HG02885 (cell line): ENCODE data around the gene AZIN2.
A peak's percentile ranks its signal among the peaks of the same experiment; 100 is the strongest.
"Not testable (repeated sequence)": the region's sequence is repeated elsewhere in the genome, so short reads cannot be mapped to it uniquely, and the experiment has no call there.

ENCODE experiments used
- ATAC-seq: cut with Tn5 transposase; IDR thresholded peaks from one replicate; pipeline ENCODE4 v1.9.1; 2021; ENCODE audit warnings: mild to moderate bottlenecking; ENCODE audit not compliant: unreplicated experiment, poor library complexity

AZIN2 gene

DNA sequence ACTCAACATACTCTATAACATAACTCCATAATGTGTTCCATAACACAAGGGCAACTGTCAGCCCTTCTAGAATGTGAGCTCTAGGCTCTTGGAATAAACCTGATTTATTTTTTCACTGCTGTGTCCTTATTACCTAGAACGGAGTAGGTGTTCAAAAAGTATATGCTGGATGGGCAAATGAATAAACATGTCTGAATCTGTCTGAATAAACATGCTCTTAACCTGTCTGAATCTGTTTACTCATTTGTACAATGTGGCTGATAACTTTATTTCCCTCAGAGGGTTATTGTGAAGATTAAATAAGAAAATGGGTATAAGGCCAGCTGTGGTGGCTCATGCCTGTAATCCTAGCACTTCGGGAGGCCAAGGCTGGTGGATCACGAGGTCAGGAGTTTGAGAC is 42.3 kb downstream of the AZIN2 start:
- ATAC-seq, result no peak

DNA sequence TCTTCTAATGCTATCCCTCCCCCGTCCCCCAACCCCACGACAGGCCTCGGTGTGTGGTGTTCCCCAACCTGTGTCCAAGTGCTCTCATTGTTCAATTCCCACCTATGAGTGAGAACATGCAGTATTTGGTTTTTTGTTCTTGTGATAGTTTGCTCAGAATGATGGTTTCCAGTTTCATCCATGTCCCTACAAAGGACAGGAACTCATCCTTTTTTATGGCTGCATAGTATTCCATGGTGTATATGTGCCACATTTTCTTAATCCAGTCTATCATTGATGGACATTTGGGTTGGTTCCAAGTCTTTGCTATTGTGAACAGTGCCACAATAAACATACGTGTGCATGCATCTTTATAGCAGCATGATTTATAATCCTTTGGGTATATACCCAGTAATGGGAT is 43.7 kb downstream of the AZIN2 start:
- ATAC-seq, result not testable (repeated sequence)

DNA sequence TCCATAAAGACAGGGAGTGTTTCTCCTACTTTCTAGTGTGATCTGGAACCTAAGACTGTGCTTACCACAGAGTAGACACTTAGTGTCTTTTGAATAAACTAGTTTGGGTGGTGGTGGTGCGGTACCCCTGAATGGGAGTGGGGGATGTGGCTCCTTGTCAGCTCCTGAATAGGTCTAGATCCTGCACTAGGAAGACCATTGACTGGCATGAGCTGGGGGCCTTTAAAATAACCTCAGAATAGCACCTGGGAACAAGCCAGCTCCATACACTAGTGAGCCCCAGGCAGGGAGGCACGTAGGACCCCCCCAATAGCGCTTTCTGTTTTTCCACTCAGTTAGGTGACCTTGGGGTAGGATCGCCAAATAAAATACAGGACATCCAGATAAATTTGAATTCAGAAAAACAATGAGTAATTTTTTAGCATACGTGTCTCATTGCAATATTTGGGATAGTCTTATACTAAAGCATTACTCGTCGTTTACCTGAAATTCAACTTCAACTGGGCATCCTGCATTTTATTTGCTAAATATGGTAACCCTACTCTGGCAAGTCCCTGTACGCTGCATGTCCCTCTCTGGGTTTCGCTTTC is 45.6 kb downstream of the AZIN2 start:
- ATAC-seq, result no peak

DNA sequence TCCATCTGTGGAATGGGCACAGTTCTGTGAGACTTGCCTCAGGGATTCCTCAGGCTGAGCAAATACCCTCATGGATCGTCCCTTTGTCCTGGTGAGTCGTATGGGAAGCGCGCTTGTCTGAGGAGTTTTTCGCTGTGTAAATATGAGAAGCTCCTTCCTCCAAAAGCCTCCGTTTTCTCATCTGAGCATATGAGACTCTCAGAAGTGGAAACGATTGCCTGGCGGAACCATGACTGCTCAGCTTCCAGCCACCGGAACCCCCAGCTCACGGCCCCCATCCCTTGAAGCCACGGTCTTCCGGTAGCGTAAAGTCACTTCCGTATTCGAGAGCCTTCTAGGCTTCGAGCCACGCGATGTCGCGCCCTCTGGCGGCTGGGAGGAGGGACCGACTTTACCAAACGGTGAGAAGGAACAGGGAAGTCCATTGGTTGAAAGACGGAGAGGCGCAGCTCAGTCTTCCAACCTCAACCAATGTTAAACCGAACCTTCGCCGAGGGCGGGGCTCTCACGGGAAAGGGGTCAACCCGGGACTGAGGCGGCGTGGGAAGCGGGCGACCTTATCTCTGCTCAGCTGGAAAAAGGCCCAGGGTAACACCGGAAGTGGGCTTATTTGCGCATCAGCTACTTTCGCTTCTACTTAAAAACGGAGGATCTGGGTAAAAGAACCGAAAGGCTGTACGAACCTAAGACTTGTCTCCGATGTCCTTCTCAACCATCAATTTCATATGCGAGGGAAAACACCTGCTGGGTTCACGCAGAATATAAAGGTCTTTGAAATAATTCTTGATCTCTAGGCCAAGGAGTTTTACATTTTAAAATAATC is 46.3 kb downstream of the AZIN2 start:
- ATAC-seq, result peak; percentile 95

DNA sequence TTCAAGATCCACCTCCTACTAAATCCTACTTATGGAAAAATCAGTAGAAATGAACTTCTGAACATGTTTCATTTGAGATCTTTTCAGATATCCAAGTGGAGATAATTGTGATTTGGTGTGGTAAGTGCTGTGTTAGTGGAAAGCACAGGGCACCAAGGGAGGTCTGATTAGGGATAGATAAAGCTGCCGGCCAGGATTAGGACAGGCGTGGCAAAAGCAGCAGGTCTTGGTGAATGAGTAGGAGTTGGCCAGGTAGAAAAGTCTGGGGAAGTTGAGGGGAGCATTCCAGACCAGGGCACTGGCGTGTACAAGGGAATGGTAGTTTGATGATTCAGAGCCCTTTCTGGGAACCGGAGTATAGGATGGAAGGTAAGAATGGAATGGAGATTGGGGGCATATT is 47.8 kb downstream of the AZIN2 start:
- ATAC-seq, result no peak

DNA sequence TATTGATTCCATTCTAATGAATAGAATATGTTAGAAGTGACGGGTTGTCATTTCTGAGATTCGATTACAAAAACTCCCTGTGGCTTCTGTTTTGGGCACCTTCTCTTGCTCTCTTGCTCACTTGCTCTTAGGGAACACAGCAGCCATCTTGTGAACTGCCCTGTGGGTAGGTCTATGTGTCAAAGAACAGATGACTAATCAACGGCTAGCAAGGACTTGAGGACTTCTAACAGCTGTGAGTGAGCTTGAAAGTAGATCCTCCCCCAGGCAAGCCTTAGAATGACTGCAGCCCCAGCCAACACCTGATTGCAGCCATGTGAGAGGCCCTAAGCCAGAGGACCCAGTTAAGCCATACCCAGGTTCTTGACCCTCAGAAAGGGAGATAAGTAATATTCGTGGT is 49.3 kb downstream of the AZIN2 start:
- no peak for ATAC-seq

DNA sequence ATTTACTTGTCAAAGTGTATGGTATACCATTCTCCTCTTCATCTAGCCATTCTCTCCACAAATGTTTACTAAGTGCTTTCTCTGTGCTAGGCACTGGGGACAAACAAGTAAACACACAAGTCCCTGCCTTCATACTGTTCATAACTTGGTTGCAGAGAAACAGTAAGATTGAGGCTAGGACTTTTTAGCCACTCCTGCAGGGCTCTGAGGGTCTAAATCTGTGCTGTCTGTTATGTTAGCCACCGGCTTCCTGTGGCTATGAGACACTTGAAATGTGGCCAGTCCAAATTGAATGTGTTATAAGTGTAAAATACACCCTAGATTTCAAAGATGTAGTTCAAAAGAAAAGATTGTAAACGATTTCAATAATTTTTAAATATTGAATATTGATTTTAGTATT is 50.2 kb downstream of the AZIN2 start:
- ATAC-seq, result no peak

DNA sequence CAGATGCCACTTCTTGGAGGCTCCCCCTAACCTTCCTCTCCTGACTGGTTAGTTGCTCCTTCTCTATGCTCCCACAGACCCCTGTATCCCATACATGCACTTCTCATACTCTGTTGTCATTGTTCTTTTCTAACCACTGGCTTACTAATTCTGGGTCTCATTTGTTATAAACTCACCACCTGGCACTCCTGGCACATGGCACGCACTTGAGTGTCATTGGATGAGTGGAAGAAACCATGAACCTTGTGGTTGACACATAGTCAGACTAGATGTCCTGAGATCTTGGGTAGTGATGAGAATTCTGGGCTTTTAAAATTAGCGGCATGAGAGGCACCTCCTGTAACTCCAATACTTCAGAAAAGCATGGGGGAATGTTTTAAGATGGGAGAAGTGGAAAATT is 51.6 kb downstream of the AZIN2 start:
- ATAC-seq, result no peak

DNA sequence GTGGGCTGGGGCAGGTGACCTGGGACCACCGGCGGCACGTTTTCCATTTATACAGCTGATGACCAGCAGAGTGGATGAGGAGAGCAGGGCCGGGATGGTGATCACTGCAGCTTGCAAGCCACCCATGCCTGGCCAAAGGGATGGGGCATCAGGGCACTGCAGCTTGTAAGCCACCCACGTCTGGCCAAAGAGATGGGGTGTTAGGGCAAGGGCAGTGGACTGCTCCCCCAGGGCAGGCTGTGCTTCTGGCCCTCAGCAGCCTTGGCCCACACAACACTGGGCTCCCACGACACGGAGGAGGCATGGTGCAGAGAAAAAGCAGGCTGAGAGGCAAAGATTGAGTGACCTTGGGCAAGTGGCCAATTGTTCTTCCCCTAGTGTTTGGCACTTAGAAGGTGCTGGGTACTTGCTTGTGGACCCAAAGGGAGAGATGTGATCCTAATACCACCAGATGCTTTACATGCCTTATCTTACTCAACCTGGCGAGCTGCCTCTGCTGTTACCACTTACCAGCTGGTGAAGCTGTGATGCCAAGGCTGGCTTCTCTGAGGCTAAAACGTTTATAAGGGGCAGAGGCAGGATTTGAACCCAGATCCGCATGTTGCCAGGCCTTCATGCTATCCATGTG is 52.6 kb downstream of the AZIN2 start:
- no peak for ATAC-seq

DNA sequence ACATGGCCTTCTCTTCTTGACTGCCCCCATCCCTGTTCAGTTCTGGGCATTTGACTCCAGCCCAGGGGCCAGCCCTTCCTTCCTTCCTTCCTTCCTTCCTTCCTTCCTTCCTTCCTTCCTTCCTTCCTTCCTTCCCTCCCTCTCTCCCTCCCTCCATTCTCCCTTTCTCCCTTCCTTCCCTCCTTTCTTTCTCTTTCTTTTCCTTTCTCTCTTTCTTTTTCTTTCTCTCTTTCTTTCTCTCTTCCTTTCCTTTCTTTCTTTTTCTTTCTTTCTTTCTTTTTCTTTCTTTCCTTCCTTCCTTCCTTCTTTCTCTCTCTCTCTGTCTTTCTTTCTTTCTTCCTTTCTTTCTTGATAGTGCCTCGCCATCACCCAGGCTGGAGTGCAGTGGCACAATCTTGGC is 55.1 kb downstream of the AZIN2 start:
- not testable (repeated sequence) for ATAC-seq

DNA sequence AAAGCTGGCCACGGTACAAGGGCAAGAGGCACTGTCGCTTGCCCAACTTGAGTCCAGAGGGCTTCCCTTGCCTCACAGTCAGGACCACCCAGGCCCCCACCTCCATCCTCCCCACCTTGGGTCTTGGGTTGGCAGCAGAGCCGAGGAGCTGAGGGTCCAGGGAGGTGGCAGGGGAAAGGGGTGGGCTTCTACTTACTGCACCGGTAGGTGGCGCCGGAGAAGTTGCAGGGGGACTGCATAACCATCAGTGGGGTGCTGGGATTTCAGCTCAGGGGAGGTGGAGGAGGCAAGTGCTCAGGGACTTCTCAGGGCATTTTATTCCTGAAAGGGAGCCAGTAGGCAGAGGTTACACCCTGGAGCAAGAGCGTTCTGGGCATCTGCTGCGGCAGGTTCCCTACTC is 56.8 kb downstream of the AZIN2 start:
- no peak for ATAC-seq

DNA sequence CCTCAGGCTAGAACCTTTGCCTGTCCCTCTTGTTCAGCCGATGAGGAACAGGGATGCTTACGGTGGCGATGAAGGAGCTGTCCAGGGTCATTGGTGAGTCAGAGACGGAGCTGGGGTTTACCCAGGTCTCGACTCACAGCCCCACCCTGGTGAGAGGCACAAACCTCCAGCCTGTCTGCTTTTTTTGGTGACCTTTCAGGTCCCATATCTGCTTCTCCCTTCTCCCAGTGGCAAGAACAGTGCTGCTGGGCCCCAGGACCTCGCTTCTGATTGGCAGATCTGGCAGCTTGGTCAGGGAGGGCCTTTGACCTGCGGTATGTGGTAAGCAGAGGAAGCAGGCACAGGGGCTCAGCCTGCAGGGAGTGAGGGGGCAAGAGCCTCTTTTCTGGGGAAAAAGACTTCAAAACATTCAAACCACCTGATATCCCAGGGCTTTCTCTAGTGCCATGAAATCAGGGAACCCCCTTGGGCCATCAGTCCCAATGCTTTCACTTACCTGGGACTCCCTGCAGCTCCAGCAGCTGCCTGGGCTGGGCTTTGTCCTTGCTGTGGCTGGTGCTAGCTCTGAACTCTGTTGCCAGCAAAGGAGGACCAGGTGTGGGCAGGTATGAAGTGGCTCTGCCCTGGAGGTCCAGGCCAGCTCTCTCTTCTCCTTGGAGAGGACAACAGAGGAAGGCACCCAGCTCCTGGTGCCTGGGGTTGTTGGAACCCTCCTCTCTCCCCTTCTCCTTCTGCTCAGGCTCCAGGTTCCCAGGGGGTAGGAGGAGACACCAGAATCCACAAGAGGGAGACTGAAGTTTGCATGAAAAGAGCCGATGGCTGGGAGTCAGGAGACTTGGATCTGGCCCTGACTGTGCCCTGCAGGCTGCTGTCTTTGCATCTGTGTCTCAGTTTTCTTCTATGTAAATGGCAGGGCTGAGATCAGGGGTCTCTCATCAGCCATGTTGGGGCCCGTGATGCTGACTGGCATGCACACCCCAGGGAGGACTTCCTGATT is 59.5 kb downstream of the AZIN2 start:
- ATAC-seq, result no peak

DNA sequence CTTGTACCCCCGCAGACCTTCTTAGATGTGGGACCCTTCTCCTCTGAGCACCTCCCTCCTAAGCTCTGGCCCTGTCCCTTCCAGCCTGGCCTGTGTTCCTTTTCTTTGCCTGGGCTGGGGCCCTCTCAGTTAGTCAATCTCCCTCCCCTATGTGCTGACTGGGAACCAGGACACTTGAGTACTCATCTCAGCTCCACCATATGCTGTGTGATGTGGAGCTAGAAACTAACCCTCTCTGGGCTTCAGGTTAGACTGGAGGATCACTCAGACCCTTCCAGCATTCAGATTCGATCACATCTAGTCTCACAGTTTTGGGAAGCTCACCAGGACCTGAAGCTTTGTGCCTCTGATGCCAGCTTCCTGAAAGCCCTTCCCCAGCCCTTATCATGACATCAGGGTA is 60.3 kb downstream of the AZIN2 start:
- ATAC-seq, result no peak

DNA sequence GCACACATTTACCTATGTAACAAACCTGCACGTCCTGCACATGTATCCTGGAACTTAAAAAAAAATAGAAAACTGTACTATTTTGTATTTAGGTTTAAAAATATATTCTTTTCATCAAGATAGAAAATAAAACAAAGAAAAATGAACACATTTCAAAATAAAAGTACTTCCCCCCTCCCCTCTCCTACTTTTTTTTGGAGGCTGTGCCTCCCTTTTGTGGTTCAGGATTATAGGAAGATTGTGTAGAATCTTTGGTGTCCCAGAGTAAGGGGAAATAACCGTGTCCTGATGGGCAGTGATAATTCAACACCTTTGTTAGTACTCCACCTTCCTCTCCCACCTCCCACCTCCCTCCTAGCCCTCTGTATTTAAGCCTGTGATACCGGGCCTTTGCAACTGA is 60.8 kb downstream of the AZIN2 start:
- ATAC-seq, result no peak

DNA sequence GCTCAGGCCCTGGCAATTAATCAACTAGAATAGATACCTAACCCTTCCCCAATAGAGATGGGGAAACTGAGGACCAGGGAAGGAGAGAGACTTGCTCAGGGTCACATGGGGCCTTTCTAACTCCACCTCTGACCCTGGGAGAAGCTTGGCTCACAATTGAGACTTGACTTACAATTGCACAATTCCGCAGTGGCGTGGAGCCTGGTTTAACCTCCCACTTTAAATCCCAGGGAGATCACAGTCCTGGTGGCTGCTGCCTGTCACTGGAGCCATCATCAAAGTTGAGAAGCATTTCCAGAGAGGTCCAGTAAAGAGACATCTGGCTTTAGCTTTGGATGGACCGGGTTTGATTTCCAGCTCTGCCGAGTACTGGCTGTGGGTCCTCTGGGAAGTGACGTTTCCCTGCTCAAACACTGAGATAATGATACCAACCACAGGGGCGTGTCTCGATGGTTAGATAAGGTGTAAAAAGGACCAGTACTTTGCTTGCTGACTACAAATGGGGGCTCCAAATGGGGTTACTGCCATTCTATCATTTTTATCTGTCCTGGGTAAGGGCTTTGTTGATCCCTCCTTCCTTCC is 61.6 kb downstream of the AZIN2 start:
- no peak for ATAC-seq

DNA sequence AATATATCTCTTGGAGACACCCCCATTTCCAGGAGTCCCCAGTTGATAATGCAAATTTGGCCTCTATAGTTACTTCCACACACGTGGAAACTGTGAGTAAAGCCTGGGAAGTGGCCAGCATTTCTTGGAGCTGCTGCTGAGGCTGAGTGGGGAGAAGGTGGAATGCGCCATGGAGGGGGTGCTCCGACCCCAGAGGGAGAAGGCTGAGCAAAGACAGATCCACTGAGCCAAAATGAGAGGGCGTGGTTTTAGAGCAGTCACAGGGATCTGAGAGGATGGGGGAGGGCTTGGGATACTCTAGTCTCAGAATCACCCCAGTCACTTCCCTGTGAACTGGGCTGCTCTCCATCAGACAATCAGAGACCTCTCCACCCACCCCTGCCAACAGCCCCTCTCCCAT is 62.2 kb downstream of the AZIN2 start:
- ATAC-seq, result no peak

DNA sequence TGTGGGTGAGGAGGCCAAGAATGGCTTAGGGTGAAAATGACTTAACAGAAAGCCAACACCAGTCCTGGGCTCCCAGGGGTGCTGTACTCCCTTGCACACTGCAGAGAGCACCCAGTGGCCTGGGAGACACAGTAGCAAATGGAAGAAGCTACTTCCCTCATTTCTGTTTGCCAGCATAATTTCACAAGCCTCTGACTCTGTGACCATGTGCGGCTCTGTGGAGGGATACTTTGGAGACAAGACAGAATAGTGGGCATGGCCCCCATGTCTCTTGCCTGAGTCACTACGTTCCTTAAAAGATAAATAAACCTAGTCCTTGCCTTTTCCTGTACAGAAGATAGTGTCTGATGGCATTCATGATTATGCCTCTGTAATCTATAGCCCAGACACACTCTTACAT is 62.7 kb downstream of the AZIN2 start:
- no peak for ATAC-seq

DNA sequence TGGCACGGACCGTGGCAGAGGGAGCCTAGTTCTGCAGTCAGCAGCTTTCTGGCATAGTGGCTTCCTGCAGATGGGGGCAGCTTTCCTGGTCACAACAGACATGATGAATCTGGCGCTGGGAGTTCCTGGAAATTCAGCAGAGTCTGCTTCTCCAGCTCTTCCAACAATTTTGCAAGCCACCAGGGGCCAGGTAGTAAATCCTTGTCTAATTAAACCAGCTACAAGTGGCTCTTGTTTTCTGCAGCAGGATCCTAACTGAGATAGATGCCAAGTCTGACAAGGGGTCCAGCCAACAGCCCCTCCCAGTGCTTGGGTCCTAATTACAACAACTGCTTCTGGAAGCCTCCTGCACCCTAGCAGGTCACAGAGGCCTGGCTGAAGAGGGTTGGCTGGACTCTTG is 65.0 kb downstream of the AZIN2 start:
- ATAC-seq, result no peak

DNA sequence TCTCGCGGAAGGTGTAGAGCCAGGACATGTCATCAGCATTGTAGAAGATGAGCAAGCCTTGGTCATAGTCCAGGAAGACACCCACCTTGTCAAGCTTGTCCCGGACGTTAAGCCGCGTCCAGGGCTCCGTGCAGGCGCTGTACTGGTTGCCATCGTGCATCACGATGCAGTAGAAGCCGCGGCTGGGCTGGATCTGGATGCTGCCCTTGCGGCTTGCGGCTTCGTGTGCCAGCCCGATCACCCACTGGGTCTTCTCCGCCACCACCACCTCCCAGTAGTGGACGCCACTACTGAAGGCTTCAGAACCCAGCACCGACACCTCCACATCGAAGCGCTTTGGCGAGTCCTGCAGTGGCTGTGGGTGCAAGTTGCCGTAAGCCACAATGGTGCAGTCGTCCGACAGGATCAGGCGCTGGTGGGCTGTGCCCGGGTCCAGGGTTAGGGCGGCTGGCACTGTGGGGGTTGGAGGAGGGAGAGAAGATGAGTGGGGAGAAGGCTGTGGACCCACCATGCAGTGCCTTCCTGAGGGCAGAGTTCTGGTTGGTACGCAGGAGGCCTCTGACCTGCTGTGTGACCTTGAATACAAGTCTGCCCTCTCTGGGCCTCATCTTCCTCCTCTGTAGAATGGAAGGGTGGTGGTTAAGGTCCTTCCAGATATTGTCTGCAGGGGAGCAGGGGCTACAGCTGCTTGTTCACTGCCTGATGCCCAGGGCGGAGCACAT is 66.5 kb downstream of the AZIN2 start:
- no peak for ATAC-seq

DNA sequence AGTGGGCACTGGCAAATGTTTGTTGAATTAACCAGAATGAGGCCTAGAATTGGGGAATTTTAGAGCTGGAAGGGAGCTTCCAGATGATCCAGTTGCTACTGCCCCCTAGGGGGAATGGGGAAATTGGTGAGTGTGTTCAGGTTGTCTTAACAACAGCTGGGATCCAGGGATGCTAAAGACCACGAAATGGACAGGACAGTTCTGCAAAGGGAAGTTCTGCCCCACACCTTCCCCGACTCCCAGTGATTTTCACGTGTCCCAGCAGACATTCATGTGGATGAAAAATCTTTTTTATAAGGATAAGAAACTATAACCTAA is 67.0 kb downstream of the AZIN2 start:
- ATAC-seq, result no peak
